ENCODE results near the gene SLC4A1AP.
A peak's percentile ranks its signal among the peaks of the same experiment; 100 is the strongest.
"Not testable (repeated sequence)": the region's sequence is repeated elsewhere in the genome, so short reads cannot be mapped to it uniquely, and the experiment has no call there.

The SLC4A1AP gene

DNA sequence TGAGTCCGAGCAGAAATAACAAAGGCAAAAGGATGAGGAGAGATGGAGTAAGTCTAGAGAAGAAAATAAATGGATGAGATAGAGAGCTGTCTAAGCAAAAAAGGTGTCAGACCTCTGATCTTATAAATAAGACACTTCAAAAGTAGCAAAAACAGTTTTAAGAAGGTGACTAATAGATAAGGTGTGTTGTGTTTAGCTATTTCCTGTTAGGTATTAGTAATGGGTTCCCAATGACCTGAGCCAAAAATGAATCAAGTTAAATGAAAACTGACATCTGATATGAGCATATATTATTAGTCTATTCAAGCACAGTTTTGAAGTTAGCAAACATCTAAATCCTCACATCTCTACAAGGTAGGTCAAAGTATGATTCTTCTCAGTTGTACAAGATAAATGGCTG is 10.9 kb upstream of the SLC4A1AP start:
- no peak for DNase-seq (ENCODE audit: low spot score)

DNA sequence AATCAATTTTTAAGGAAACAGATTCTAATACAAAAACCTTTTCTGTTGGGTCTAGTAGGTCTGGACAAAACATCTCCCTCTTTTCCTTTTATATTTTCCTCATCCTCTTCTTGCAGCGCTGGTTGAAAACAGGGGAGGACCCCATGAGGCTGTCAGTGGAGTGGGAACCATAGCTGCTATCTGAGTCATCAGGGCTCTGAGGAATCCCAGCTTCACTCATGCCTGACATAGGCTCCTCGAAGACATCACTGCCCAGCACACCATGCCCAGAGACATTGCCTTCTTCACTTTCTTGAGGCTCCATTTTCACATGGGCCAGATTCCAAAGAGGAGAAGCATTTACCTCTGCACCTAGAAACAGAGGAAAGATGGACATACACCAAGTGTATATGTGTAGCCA is 10.3 kb upstream of the SLC4A1AP start:
- no peak for DNase-seq (ENCODE audit: low spot score)

DNA sequence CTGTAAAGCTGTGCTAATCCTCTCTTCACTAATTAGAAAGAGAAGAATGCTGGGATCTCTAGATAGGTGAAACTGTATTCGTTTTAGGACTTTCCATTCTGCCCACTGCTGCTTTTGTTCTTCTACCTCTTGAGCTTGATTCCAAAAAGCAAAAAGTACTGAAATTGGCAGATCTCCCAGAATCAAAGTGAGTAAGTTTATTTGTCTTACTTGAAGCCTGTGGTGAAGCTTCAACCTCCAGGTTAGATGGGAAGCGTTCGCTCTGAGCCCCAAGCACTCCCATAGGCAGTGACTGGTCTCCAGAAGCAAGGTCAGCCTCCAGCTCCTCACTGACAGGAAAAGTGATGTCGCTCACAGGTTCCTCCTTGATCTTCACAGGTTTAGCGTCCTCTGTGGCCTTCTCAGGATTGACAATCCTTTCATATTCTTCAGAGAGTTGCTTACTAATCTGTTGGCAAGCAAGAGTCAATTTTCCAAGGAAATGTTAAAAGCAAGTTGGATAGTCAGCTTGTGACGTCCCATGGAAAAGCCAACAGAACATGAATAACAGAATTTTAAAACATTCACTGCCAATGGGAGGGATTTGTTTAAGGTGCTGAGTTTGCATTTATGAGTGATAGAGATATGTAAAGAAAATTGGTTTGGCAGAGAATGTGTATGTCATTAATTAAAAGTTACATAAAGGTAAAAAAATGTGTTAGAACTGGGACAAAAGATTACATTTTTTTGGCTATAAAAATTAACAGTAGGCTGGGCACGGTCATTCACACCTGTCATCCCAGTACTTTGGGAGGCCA is 8.3 kb upstream of the SLC4A1AP start:
- no peak for DNase-seq (ENCODE audit: low spot score)

DNA sequence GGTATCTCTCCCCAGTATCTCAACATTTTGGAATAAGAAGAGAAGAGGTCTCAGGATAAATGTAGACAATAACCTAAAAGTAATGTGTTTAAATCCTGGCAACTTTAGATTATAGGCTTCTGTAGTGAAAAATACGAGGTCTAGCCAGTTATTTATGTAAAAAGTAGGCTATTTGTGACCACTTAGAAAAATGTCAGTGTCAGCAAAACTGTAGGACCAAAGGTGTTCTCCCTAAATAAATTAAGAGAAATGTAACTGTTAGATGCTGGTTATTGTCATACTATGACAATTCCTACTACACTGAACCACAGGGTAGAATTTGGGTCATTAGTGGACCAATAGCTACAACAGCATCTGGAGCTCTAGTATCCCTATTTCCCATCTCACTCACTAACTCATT is 2.3 kb upstream of the SLC4A1AP start:
- no peak for DNase-seq (ENCODE audit: low spot score)

DNA sequence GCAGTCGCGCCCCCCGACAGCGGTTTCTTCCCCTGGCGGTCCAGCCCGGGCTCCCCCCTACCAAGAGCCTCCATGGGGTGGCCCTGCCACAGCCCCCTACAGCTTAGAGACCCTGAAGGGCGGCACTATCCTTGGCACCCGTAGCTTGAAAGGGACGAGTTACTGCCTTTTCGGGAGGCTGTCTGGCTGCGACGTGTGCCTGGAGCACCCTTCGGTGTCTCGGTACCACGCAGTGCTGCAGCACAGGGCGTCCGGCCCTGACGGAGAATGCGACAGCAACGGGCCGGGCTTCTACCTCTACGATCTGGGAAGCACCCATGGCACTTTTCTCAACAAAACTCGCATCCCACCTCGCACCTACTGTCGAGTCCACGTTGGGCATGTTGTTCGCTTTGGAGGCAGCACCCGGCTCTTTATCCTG is 475 bp downstream of the SLC4A1AP start:
- DNase-seq (ENCODE audit: low spot score) = peak; percentile 28

DNA sequence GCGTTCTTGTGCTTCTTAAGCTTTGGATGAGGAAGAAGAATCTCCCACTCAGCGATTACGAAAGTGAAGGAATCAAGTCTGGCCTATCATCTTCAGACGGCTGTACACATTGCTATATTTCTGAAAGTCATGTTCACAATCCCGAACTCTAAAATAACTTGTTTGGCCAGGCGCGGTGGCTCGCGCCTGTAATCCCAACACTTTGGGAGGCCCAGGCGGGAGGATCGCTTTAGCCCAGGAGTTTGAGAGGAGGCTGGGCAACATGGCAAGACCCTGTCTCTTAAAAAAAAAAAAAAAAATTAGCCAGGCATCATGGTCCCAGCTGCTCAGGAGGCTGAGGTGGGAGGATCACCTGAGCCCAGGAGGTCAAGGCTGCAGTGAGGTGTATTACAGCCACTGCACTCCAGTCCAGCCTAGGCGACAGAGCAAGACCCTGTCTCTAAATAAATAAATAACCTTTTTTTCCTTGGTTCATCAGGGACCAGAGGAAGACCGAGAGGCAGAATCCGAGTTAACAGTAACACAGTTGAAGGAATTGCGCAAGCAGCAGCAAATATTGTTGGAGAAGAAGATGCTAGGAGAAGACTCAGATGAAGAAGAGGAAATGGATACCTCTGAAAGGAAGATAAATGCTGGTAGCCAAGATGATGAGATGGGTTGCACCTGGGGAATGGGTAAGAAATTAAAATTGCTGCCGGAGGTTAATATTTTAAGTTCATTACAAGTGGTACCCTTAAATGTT is 1.1 kb downstream of the SLC4A1AP start:
- DNase-seq (ENCODE audit: low spot score) = no peak

DNA sequence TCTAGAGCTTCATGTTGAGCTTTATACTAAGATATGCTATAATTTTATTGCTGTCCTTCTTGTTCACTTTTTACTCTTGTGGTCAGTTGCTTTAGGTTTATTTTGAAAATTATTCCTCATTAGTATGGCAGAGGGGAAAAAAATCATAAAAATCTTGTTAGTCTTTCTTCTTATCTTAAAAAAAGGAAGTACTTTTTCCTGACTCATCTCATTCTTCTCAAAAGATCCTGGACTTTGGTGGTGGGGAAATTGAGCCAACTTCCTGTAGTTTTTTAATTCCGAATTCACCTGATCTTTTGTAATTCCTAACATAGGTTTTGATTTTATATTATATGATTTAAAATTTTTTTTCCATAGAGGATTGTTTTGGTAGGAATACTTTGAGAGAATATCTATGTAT is 3.8 kb downstream of the SLC4A1AP start:
- DNase-seq (ENCODE audit: low spot score) = no peak

DNA sequence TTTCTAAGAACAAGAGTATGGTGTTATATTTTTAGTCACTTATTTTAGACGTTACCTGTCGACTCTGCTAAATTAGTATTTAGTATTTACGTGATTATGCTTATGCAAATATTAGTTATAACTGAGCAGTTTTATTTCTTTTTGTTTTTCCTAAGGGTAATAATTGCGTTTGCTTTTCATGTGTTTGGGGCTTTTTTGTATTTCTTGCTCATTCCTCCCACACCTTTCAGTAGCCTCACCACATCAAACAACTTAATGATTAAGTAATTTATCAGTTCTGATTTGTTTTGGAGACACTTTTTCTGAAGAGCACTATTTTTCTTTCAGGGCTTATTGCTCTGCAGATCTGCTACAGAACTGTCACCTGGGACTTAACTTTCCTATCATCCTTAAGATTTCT is 7.5 kb downstream of the SLC4A1AP start:
- no peak for DNase-seq (ENCODE audit: low spot score)

DNA sequence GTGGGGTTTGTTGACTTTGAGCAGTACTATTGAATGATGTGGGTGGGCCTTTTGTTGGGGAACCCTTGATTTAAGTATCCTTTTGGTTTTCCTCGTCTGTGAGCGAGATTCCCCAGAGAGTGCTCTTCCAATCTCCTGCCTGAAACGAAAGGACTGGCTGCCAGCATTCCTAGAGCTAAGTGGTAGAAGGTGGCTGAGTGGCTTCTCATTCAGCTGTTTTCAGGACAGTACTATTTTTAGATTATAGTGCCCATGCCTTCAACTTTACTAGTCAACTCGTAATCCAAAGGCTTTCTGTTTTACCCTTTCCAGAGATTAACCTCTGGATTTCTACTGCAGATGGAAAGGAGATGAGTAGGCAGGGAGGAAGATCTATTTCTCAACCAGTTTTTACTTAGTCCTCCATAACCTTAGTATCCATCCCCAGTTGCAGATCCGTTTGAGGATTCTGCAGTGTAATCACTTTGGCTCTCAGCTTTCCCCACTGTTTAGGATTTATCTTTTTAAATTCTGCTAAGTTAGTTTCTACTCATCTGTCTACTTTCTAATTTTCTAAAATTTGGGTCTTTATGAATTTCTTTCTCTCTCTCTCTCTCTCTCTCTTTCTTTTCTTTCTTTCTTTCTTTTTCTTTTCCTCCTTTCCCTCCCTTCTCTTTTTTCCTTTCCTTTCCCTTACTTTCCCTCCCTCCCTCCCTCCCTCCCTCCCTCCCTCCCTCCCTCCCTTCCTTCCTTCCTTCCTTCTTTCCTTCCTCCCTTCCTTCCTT is 9.2 kb downstream of the SLC4A1AP start:
- no peak for DNase-seq (ENCODE audit: low spot score)

DNA sequence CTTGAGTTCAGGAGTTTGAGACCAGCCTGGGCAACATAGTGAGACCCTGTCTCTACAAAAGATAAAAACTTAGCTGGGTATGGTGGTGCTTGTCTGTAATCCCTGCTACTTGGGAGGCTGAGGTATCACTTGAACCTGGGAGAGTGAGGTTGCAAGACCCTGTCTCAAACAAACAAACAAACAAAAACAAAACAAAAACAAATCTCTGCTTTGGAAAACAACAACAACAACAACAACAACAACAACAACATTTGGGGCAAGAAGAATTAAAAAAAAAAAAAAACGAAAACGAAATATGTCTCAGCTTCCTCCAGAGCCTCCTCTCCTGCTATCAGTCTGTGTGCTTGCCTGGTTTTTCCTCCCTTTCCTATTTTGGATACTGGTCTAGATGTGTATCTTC is 16.9 kb downstream of the SLC4A1AP start:
- DNase-seq (ENCODE audit: low spot score) = no peak

DNA sequence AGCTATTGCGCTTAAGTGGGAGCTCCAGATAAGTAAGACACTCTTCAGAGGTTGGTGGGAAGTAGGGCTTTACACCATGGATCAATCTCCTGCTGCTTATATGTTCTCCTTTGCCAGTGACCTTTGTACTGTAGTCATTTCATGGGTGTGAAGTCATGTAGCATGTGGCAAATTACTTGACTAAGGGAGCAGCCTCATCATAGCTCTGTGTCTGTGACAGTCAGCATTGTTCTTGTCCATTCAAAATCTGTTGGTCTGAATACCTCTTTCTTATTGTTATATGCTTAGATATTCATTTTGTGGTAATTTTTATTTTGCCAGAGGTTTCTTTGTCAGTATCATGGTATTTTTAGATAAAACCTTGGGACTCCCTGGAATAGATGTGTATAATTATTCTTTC is 18.2 kb downstream of the SLC4A1AP start:
- DNase-seq (ENCODE audit: low spot score) = peak; percentile 39

DNA sequence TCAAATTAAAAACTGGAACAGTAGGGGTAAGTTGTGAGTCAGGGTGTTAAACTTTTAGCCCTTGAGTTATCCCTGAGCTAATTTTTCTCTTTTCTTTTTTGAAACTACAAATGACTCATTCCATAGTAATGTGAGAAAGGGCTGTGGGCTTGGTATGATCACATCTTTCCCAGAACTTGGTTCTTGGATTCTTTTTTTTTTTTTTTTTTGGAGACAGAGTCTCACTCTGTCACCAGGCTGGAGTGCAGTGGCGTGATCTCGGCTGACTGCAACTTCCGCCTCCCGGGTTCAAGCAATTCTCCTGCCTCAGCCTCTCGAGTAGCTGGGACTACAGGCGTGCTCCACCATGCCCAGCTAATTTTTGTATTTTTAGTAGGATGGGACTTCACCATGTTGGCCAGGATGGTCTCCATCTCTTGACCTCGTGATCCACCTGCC is 18.7 kb downstream of the SLC4A1AP start:
- DNase-seq (ENCODE audit: low spot score) = peak; percentile 82

DNA sequence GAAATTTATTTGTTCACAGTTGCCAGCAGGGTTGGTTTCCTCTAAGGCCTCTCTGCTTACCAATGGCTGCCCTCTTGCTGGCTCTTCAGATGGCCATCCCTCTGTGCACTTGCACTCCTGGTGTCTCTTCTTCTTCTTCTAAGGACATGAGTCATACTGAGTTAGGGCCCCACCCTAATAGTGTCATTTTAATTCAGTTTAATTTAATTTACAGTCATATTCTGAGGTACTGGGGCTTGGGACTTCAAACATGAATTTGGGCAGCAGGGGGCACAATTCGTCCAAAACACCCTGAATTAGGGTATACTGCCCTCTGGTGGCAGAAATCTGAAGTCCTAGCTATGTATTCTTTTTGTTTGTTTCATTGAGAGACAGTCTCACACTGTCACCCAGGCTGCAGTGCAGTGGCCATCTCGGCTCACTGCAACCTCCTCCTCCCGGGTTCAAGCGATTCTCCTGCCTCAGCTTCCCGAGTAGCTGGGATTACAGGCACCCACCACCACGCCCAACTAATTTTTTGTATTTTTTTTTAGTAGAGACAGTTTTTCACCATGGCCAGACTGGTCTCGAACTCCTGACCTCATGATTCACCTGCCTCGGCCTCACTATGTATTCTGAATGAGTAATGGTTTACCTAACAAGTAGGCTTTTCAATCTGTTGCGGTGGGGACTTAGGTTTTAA is 19.8 kb downstream of the SLC4A1AP start:
- peak; percentile 93 for DNase-seq (ENCODE audit: low spot score)

DNA sequence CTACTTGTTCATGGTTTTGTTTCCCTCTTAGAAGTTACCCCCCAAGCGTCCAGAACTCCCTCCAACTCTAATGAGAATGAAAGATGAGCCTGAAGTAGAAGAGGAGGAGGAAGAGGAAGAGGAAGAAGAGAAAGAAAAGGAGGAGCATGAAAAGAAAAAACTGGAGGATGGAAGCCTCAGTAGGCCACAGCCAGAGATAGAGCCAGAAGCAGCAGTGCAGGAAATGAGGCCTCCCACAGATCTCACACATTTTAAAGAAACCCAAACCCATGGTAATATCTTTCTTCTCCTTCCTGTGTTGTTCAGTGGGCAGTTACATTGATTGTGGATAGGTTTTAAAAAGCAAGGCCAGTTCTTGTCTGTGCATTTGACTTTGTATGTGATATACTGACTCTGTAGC is 21.3 kb downstream of the SLC4A1AP start:
- DNase-seq (ENCODE audit: low spot score) = not testable (repeated sequence)

DNA sequence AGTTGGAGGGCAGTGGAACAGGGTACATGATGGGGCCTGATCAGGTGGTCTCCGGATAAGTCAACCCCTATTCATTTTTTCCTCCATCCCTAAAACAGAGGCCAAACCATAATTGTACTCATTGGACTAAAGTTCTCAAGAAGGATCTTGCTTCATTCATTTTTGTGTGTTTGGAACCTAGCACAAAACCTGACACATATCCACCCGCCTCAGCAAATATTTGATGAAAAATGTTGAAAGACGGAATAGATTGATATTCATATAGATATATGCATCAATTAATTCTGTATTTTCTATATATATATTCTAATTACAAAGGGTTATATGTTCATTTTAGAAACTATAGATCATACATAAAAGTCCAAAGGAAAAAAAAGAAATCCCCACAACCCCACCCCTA is 21.9 kb downstream of the SLC4A1AP start:
- no peak for DNase-seq (ENCODE audit: low spot score)

DNA sequence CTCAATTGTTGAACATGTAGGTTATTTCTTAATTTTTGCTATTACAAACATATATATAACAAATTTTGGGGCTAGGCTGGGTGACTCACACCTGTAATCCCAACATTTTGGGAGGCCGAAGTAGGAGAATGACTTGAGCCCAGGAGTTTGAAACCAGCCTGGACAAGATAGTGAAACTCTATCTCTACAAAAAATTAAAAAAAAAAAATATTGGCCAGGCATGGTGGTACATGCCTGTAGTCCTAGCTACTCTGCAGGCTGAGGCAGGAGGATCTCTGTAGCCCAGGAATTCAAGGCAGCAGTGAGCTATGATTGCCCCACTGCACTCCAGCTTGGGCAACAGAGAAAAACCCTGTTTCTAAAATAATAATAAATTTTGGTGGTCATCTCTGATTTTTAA is 23.5 kb downstream of the SLC4A1AP start:
- no peak for DNase-seq (ENCODE audit: low spot score)

DNA sequence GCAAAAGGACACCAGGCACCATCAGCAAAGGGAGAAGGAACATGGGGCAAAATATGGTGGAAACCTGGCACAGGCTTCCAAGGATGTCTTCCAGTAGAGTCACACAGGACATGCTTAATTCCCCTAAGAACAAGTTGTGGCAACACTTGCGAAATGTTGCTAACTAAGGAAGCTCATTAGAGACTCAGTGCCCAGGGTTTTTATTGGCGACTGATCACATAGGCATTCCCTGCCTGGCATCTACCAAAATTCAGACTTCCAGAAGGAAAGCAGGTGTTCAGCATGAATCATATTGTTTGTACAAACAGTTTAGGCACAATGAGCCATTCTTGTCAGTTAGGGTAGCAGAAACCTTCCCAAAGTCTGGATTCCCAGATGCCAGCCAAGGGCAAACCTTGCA is 25.7 kb downstream of the SLC4A1AP start:
- DNase-seq (ENCODE audit: low spot score) = no peak

DNA sequence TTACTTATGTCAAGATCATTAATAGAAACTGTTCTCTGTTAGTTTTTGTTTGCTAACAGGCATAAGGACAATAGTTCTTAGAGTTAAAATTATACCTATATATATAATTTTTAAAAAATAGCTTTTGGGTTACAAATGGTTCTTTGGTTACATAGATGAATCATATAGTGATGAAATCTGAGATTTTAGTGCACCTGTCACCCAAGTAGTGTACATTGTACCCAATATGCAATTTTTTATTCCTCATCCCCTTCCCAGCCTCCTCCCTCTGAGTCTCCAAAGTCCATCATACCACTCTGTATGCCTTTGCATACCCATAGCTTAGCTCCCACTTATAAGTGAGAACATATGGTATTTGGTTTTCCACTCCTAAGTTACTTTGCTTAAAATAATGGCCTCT is 26.4 kb downstream of the SLC4A1AP start:
- DNase-seq (ENCODE audit: low spot score) = no peak

DNA sequence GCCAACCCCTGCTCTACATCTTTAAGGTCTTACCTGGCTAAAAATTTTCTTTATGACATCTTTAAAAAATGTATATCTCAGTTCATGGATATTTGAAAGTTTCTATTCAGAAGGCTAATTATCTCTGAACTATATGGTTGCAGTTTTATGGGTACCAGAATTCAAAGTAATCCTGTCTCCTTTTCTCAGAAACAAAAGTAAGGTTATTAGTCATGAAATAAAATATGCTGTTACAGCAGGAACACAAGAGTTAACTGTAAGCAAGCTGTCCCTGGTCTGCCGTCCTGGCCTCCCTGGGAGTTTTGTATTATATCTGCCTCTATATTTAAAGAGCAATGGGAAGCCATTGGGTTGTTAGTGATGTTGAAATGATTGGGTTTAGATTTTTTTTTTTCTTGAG is 34.0 kb downstream of the SLC4A1AP start:
- no peak for DNase-seq (ENCODE audit: low spot score)

DNA sequence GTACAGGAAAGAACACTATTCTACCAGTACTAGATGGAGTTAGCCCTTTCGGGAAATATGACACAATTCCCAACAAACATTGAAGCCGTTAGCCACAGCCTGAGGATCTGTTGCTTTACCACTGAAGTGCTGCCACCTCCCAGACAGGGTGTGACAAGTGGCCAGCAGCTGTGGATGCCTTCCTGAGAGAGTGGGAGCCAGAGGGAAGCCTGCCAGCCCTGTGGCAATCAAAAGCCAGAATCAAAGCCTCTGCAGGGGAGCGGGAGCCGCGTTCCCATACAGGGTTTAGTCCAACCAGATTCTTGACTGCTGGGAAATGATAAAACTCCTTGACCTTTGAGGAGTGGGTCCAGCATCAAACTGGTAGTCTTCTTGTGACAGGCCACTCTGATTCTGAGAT is 38.0 kb downstream of the SLC4A1AP start:
- DNase-seq (ENCODE audit: low spot score) = no peak

DNA sequence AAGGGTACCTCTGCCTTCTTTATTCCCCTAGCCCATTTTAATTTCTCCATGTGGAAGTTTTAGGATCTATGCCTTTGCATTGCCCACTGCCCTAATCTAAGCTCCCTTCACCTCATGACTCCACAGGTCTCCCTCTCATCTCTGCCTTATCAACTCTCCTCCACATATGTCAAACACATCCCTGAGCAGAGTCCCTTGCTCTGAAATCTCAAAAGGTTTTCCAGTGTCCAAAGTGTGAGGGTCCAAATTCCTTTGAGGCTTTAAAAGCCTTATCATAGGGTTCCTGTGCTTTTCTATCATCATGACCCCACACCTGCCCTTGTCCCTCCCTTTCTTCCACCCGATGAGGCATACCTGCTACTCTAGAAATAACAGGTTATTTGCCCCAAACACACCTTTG is 38.6 kb downstream of the SLC4A1AP start:
- no peak for DNase-seq (ENCODE audit: low spot score)

DNA sequence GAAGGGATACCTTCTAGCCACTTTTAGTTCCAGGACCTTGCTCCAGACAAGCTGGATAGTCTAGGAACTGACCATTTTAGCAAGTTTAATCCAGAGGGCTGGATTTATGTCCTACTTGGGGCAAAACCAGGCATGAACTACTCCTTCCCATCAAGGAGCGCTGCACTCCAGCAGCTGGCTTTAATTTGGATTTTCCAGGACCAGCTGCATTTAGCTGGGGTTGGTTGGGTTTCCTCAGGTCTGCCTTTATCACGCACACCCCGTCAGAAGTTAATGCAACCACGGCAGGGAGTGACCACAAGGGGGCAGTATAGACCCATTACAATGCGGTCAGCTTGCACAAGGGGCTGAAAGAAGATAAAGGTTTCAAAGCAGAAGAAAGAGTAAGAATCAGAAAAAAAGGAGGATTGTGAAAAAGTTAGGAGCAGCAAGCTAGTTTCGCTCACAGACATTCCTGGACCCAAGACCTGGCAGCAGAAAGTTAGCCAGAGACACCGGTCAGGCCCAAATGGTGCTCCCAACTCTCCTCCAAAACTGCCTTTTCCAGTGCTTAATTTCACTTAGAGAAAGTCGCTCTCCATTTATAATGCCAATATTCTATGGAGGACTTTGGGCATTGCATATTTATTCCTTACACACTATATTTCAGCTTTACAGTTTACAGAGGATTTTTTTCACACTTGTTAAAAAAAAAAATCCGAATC is 40.1 kb downstream of the SLC4A1AP start:
- peak; percentile 74 for DNase-seq (ENCODE audit: low spot score)
